Spleen (tissue), 7 donors: ENCODE measurements around the gene TGDS.

ENCODE experiments used
- POLR2AphosphoS5 ChIP-seq, 3 donors: sonication (generic); formaldehyde crosslinking; IDR thresholded peaks; one replicate each; pipeline ENCODE4 v1.5.1; 2017; ENCODE audit warnings: antibody characterized with exemption in 3 of 3
- TF ChIP-seq, protein P1 (sequence below), 11 experiments: fragments of 200-600 bp in 7 of 11; fragments of 450-650 bp in 4 of 11; sonication (generic) in 4 of 11; IDR thresholded peaks in 8 of 11; conservative IDR thresholded peaks in 3 of 11; 1 replicate in 7 of 11; 2 replicates in 4 of 11; pipeline versions ENCODE4 v1.4.0 to v1.8.0; 2016 to 2021; ENCODE audit warnings: antibody characterized with exemption in 11 of 11, inconsistent platforms in 4 of 11, mild to moderate bottlenecking in 1 of 11
- donor health status: DM: no; HTN: no; CAD: no; lungs with moderate emphysema.
- donor health status: DM: no; HTN: no; CAD: no.
- donor health status: DM: no; HTN: no; CAD: no.

DNA sequence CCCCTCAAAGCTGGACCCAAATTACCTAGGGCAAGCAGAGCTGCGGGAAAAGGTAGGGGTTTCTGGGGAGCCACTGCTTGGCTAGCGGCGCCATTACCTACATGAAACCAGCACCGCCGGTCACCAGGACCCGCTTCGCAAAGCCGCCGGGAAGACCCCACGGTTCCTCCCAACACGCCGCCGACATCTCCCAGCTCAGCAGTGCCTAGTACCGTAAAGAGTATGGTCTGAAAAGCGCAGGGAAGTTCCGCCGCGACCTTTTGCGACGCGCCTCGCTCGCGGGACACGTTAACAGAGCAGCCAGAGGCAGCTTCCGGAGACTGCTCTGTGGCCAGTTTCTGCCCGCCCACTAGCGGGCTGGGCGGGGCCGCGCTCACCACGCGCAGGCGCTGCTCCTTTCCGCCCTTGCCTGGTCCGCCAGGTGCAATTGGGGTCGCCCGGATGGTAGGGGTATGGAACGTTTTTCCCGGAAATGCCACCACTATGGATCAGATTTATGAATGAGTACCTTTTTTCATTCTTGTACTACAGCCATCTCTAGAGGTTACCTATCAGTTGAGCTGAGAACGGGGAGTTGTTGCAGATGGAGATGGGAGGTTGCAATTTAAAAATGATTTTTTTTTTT lies at the start of gene TGDS:
- TF ChIP-seq, protein P1, sequence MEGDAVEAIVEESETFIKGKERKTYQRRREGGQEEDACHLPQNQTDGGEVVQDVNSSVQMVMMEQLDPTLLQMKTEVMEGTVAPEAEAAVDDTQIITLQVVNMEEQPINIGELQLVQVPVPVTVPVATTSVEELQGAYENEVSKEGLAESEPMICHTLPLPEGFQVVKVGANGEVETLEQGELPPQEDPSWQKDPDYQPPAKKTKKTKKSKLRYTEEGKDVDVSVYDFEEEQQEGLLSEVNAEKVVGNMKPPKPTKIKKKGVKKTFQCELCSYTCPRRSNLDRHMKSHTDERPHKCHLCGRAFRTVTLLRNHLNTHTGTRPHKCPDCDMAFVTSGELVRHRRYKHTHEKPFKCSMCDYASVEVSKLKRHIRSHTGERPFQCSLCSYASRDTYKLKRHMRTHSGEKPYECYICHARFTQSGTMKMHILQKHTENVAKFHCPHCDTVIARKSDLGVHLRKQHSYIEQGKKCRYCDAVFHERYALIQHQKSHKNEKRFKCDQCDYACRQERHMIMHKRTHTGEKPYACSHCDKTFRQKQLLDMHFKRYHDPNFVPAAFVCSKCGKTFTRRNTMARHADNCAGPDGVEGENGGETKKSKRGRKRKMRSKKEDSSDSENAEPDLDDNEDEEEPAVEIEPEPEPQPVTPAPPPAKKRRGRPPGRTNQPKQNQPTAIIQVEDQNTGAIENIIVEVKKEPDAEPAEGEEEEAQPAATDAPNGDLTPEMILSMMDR (IDR thresholded peaks at IDR 0.05 in 8 of 11, conservative IDR thresholded peaks at IDR 0.05 in 3 of 11) = peak in 7 of 11 experiments; percentile 7 to 44 (median 37)
- TF ChIP-seq POLR2AphosphoS5 (IDR thresholded peaks at IDR 0.05) = peak; percentile 93 to 95 (median 93)
